HG03354 (cell line): ENCODE results near the gene AVEN.

ENCODE experiments used
- ATAC-seq: cut with Tn5 transposase; IDR thresholded peaks from one replicate; pipeline ENCODE4 v1.9.1; 2021; ENCODE audit warnings: mild to moderate bottlenecking; ENCODE audit not compliant: unreplicated experiment, poor library complexity, severe bottlenecking

Gene AVEN

GRCh38 chr15:33934921-33935320 lies 104.1 kb downstream of the AVEN start:
- ATAC-seq, result no peak

- no peak for ATAC-seq
Measured at GRCh38 chr15:33934396-33934795, 104.6 kb downstream of the AVEN start.

- ATAC-seq, result no peak
Measured at GRCh38 chr15:33932734-33933133, 106.3 kb downstream of the AVEN start.

DNA sequence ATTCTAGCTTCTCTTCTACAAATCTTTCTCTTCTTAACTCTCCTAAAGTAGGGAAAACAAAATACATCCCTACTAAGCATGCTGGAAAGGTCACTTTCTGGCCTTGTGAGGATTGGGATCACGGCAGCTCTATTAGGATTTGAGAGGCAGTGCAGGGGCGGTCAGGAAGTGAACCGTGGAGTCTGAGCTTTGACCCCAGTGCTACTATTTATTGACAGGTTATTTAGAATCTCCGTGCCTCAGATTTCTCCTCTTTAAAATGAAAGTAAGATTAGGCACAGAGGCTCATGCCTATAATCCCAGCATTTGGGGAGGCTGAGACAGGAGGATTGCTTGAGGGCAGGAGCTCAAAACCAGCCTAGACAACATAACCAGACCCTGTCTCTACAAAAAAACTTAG lies 112.7 kb downstream of the AVEN start:
- ATAC-seq, result no peak

DNA sequence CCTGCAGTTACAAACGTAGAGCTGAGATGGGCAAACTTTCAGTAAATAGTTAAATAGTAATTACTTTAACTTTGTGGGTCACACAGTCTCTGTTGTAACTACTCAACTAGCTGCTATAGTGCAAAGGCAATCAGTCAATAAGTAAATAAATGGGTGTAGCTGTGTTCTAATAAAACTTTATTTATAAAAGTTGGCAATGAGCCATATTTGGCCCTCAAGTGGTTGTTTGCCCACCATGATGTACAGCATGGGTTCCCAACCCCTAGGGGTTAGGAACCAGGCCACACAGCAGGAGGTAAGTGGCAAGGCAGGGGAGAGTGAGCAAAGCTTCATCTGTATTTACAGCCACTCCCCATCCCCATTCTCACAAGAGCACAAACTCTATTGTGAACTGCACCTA lies 115.6 kb downstream of the AVEN start:
- ATAC-seq, result no peak

- ATAC-seq, result no peak
Measured at GRCh38 chr15:33915571-33916407, 123.2 kb downstream of the AVEN start.

GRCh38 chr15:33913459-33913858 lies 125.5 kb downstream of the AVEN start:
- ATAC-seq, result no peak

DNA sequence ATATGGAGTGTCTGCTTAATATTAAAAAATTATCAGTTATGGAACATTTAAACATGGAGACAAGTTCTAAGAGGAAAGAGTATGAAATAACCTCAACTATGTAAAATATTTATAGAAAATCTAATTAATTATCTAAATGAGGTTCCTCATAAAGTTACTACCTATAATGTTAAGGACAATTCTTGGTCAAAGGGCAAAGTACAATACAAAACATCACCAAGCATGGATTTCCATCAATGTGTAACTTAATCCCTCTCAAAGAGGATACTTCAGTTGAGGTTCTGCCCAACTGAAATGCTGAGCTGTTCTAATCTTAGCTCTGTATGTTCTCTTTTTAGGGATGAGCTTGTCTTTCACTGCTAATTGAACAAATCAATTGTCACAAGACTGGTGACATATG lies 126.7 kb downstream of the AVEN start:
- no peak for ATAC-seq

- no peak for ATAC-seq
Measured at GRCh38 chr15:33910741-33911140, 128.3 kb downstream of the AVEN start.

DNA sequence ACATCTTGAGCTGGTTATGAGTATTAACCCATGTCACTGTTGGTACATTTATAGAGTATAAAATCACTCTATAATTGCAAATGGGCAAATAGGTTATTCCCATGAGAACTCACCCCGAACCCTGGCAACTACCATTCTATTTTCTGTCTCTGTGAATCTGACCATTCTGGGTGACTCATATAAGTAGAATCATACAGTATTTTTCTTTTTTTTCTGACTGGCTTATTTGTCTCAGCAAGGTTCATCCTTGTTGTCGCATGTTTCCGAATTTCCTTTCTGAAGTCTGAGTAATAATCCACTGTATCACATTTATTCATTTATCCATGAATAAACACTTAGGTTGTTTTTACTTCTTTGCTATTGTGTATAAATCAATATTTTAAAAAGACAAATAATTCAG lies 130.6 kb downstream of the AVEN start:
- no peak for ATAC-seq

DNA sequence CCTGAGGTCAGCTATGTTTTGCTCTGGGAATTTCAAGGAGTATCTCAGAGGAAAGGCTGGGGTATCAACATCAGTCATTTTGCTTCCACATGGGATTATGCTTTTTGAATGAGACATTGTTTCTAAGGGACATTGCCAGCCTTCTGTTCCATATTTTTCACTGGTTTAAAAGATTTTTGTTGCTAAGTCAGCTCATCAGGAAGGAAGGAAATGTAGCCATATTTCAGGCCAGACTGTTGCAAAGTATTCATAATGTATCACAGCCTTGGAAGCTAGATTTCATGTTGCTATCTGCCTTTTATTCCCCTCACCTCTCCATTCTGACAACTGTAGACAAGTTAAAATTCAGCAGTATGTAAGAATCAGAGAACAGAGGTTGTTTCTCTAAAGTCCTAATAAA lies 131.7 kb downstream of the AVEN start:
- ATAC-seq, result no peak

GRCh38 chr15:33903661-33904060 lies 135.3 kb downstream of the AVEN start:
- no peak for ATAC-seq

DNA sequence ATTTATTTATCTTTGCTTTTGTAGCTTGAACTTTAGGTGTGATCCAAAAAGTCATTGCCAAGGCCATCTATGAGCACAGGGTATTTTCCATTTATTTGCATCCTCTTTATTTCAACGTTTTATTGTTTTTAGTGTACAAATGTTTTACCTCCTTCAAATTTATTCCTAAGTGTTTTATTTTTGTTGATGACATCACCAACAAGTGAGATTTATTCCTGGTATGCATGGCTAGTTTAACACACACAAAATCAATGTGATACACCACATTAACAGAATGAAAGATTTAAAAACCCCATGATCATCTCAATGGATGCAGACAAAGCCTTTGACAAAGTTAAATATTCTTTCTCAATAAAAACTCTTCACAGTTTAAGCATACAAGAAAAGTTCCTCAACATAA lies 137.0 kb downstream of the AVEN start:
- ATAC-seq, result no peak

GRCh38 chr15:33894193-33894592 lies 144.8 kb downstream of the AVEN start:
- ATAC-seq, result no peak

GRCh38 chr15:33888176-33888575 lies 150.8 kb downstream of the AVEN start:
- no peak for ATAC-seq

GRCh38 chr15:33882921-33883320 lies 156.1 kb downstream of the AVEN start:
- no peak for ATAC-seq

- ATAC-seq, result no peak
Measured at GRCh38 chr15:33874156-33874555, 164.8 kb downstream of the AVEN start.

DNA sequence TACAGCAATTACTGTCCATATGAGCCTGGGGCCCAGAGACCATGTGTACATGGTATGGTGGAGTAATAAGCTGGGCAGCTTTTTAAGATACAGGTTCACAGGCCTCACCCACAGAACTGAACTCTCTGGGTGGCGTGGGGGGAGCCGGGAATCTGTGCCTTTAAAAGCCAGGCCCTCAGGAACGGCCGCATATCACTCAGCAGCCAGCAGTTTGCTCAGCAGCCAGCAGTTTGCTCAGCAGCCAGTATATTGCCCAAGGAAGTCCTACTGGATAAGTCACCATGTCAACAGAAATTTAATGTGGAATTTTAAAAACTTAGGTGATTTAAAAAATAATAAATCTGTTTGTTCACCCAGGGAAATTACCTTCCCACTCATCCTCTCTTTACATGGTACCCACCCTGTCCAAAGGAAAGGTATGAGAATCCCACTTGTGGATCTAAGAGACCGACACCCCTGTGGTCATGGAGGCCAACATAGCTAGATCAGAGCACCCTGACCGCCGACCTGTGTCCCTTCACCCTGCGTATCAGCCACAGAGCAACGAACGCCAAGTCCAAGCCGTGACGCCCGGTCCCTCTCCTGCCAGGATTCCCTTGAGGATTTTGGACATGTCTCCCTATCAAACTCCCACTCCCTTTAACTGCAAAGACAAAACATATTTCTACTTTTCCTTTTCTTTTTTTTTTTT lies 166.4 kb downstream of the AVEN start:
- ATAC-seq, result no peak

- no peak for ATAC-seq
Measured at GRCh38 chr15:33871980-33872379, 167.0 kb downstream of the AVEN start.

GRCh38 chr15:33866101-33866737 lies 172.8 kb downstream of the AVEN start:
- no peak for ATAC-seq

GRCh38 chr15:33865416-33865815 lies 173.6 kb downstream of the AVEN start:
- ATAC-seq, result no peak
